IMR-90 (cell line): ENCODE data around the gene TMEM135. TPM values are rescaled to one million over a fixed set of nuclear protein-coding genes. Genes with fewer than 3 reads are reported as not detected.

Source experiments
- ATAC-seq: fragments of 200-7000 bp; cut with Tn5 transposase; 2 replicates; pipeline ENCODE4 v1.9.1; 2020; ENCODE audit warnings: low read depth, mild to moderate bottlenecking, moderate library complexity
- BruUV-seq: library from RNA; stranded (reverse); fragments of 400-500 nt; replicated peaks from 2 replicates; lab custom pipeline; 2021; lab: Mats Ljungman, UMichigan
- CTCF ChIA-PET: fragments of 300-600 bp; formaldehyde crosslinking; extraction: SDS; loops from one replicate; lab custom pipeline; 2021; ENCODE audit warnings: antibody characterized with exemption; lab: Yijun Ruan, JAX
- POLR2A ChIA-PET: fragments of 300-600 bp; sonication (Branson Sonifier 250); formaldehyde crosslinking; loops from one replicate; lab custom pipeline; 2022; ENCODE audit warnings: antibody characterized with exemption; ENCODE audit not compliant: unreplicated experiment; lab: Charles Lee
- DNase-seq: peaks from one replicate; pipeline ENCODE4 v3.0.0; 2013
- H2AFZ ChIP-seq: replicated peaks from 2 replicates; pipeline ENCODE3; 2013; ENCODE audit warnings: low read length, mild to moderate bottlenecking; ENCODE audit not compliant: poor library complexity
- H2AK5ac ChIP-seq: 2 replicates; pipeline ENCODE4 v1.6.1; 2013; ENCODE audit warnings: low read depth, low read length, inconsistent platforms
- H2AK9ac ChIP-seq: replicated peaks from 2 replicates; pipeline ENCODE3; 2013; ENCODE audit warnings: mild to moderate bottlenecking, low read depth, low read length, moderate library complexity; ENCODE audit not compliant: poor library complexity
- H2BK120ac ChIP-seq: 2 replicates; pipeline ENCODE4 v1.6.1; 2013; ENCODE audit warnings: low read depth, low read length, inconsistent platforms
- H2BK15ac ChIP-seq: 3 replicates; pipeline ENCODE4 v1.6.1; 2013; ENCODE audit warnings: low read depth, low read length, inconsistent platforms
- H2BK20ac ChIP-seq: 2 replicates; pipeline ENCODE4 v1.6.1; 2013; ENCODE audit warnings: low read depth, mild to moderate bottlenecking, inconsistent platforms, low read length, moderate library complexity
- H2BK5ac ChIP-seq: 2 replicates; pipeline ENCODE4 v1.6.1; 2013; ENCODE audit warnings: mild to moderate bottlenecking, low read depth, low read length, inconsistent platforms; ENCODE audit not compliant: poor library complexity, severe bottlenecking
- H3K14ac ChIP-seq: replicated peaks from 2 replicates; pipeline ENCODE4 v1.6.1; 2013; ENCODE audit warnings: low read depth, low read length, inconsistent platforms
- H3K18ac ChIP-seq: 2 replicates; pipeline ENCODE4 v1.6.1; 2013; ENCODE audit warnings: low read depth, low read length, control low read depth
- H3K23ac ChIP-seq: 2 replicates; pipeline ENCODE4 v1.6.1; 2013; ENCODE audit warnings: low read depth, low read length, inconsistent platforms
- H3K27ac ChIP-seq: 2 replicates; pipeline ENCODE4 v1.5.1; 2013; ENCODE audit warnings: mild to moderate bottlenecking, control low read depth, low read length; ENCODE audit not compliant: insufficient read depth
- H3K27me3 ChIP-seq: 2 replicates; pipeline ENCODE4 v1.6.1; 2013; ENCODE audit warnings: low read length; ENCODE audit not compliant: control insufficient read depth, insufficient read depth
- H3K36me3 ChIP-seq: 2 replicates; pipeline ENCODE4 v1.6.1; 2013; ENCODE audit warnings: low read length, mixed read lengths; ENCODE audit not compliant: control insufficient read depth, insufficient read depth
- H3K4ac ChIP-seq: 2 replicates; pipeline ENCODE4 v1.6.1; 2013; ENCODE audit warnings: low read depth, low read length, inconsistent platforms
- H3K4me1 ChIP-seq: 2 replicates; pipeline ENCODE4 v1.6.1; 2013; ENCODE audit warnings: low read length, mixed read lengths; ENCODE audit not compliant: control insufficient read depth, insufficient read depth
- H3K4me2 ChIP-seq: 2 replicates; pipeline ENCODE4 v1.6.1; 2013; ENCODE audit warnings: low read depth, mild to moderate bottlenecking, control low read depth, low read length, moderate library complexity
- H3K4me3 ChIP-seq: 2 replicates; pipeline ENCODE4 v1.5.1; 2013; ENCODE audit warnings: low read depth, mild to moderate bottlenecking, control low read depth, low read length, moderate library complexity; ENCODE audit not compliant: insufficient read depth
- H3K56ac ChIP-seq: 2 replicates; pipeline ENCODE4 v1.6.1; 2013; ENCODE audit warnings: low read length, inconsistent platforms; ENCODE audit not compliant: insufficient read depth; ENCODE audit errors: extremely low read depth
- H3K79me1 ChIP-seq, 2 experiments: 2 replicates each; pipeline ENCODE4 v1.6.1; 2013; ENCODE audit warnings: low read length in 2 of 2, inconsistent platforms in 1 of 2, low read depth in 1 of 2
- H3K9ac ChIP-seq: 2 replicates; pipeline ENCODE4 v1.6.1; 2013; ENCODE audit warnings: low read depth, low read length, control low read depth
- H3K9me1 ChIP-seq: 2 replicates; pipeline ENCODE4 v1.6.1; 2013; ENCODE audit warnings: low read length, inconsistent platforms; ENCODE audit not compliant: insufficient read depth
- H3K9me3 ChIP-seq: 2 replicates; pipeline ENCODE4 v1.6.1; 2013; ENCODE audit warnings: low read length; ENCODE audit not compliant: control insufficient read depth, insufficient read depth
- H4K20me1 ChIP-seq: 2 replicates; pipeline ENCODE4 v1.6.1; 2013; ENCODE audit warnings: low read length, inconsistent platforms; ENCODE audit not compliant: insufficient read depth
- H4K5ac ChIP-seq: 2 replicates; pipeline ENCODE4 v1.6.1; 2013; ENCODE audit warnings: mild to moderate bottlenecking, low read depth, low read length, control low read depth
- H4K8ac ChIP-seq, 2 experiments: 2 replicates each; pipeline ENCODE4 v1.6.1; 2013; ENCODE audit warnings: low read depth in 2 of 2, low read length in 2 of 2, control low read depth in 1 of 2, inconsistent platforms in 1 of 2
- H4K91ac ChIP-seq: 2 replicates; pipeline ENCODE4 v1.6.1; 2013; ENCODE audit warnings: low read depth, low read length, inconsistent platforms; ENCODE audit not compliant: insufficient read depth
- CEBPB ChIP-seq: IDR thresholded peaks from 2 replicates; pipeline ENCODE4 v1.6.1; 2012; ENCODE audit warnings: low read depth, low read length, improper control_type of control experiment
- FOS ChIP-seq: fragments of 150-350 bp; IDR thresholded peaks from 2 replicates; pipeline ENCODE4 v1.6.1; 2016; ENCODE audit warnings: low read depth, low read length
- MXI1 ChIP-seq: IDR thresholded peaks from 2 replicates; pipeline ENCODE4 v1.6.1; 2012; ENCODE audit warnings: low read depth, mild to moderate bottlenecking, low read length, moderate library complexity, borderline replicate concordance
- NFE2L2 ChIP-seq: fragments of 150-350 bp; IDR thresholded peaks from 2 replicates; pipeline ENCODE4 v1.6.1; 2016; ENCODE audit warnings: low read depth, mild to moderate bottlenecking, low read length
- RFX5 ChIP-seq: IDR thresholded peaks from 2 replicates; pipeline ENCODE4 v1.8.0; 2012; ENCODE audit warnings: low read depth, mild to moderate bottlenecking, low read length, moderate library complexity
- WGBS, 2 experiments: methylation state at CpG; one replicate each; pipeline versions ENCODE4 v1.1.5 to v1.1.7; 2013; ENCODE audit warnings: missing lambda C conversion rate in 2 of 2; ENCODE audit not compliant: insufficient read length in 1 of 2; ENCODE audit errors: extremely low coverage in 2 of 2; 5-methylcytosine and 5-hydroxymethylcytosine counted together
- dilution Hi-C: fragments of 300-500 bp; cut with HindIII; formaldehyde crosslinking; loops from one replicate; pipeline ENCODE4 v1.14.3; 2018; ENCODE audit warnings: low sequenced_read_pairs; ENCODE audit not compliant: unreplicated experiment
- in situ Hi-C: fragments of 300-500 bp; cut with MboI; formaldehyde crosslinking; loops from 3 replicates; pipeline ENCODE4 v1.14.3; 2019; ENCODE audit warnings: low sequenced_read_pairs, inconsistent platforms, mixed read lengths
- intact Hi-C: fragments of 100-400 bp; cut with micrococcal nuclease; formaldehyde crosslinking; loops from 2 replicates; pipeline ENCODE4 v1.10.0; 2022
- polyA plus RNA-seq, 3 experiments: library from polyadenylated mRNA; depleted of rRNA; stranded (reverse); fragments of >200 nt; gene quantifications; 2 replicates each; pipeline ENCODE4 v1.2.3, GENCODE V29; 2012; ENCODE audit warnings: low replicate concordance in 1 of 3
- total RNA-seq: library from RNA; depleted of rRNA; stranded (reverse); fragments of >200 nt; gene quantifications from 2 replicates; pipeline ENCODE4 v1.2.3, GENCODE V29; 2012

The TMEM135 gene
- total and polyA plus RNA-seq, 2 of the 4 experiments (the other 2 are of a cell fraction), result 3.9 to 5.9 TPM

DNA sequence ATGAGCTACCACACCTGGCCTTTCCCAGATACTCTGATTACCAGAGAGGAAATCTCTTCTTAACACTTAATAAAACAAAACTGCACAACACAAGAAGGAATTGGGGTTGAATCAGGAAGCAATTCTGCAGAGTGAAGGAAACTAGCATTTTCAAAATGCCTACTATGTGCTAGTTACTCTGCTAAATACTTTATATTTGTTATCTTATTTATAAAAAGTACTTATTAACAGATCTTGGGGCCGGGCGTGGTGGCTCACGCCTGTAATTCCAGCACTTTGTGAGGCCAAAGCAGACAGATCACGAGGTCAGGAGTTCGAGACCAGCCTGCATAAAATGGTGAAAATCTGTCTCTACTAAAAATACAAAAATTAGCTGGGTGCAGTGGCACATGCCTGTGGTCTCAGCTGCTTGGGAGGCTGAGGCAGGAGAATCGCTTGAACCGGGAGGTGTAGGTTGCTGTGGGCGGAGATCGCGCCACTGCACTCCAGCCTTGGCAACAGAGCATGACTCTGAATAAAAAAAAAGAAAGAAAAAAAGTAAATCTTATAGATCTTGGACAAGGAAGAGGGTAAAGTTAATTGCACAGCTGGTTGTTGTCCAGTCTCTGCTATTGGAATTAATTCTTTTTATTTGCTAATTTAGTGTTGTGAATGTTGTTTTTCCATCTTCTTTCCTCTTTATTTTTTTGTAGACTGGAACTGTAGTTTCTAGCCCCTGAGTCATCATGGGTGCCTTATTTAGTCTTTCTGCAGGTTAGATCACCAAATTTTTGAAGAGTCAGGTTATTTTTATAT is 22.1 kb downstream of the TMEM135 start:
- dilution Hi-C loops (no loop called here), in situ Hi-C loops (no loop called here), intact Hi-C loops (no loop called here)
- Histone ChIP-seq H2BK15ac (no peak overlapping the region), H2BK20ac (no peak overlapping the region), H4K5ac (no peak overlapping the region), H3K4me2 (no peak overlapping the region), H3K27me3 (no peaks in the 10 kb centered on the region), H3K18ac (no peak overlapping the region), H3K9ac (no peak overlapping the region), H3K27ac (no peak overlapping the region), H3K4ac (no peak overlapping the region), H2BK120ac (no peak overlapping the region), H3K4me3 (no peak overlapping the region), H4K20me1 (no peaks in the 10 kb centered on the region), H2BK5ac (no peak overlapping the region), H3K79me1 (peaks cover 0 to 14% of the 10 kb centered on the region in 2 experiments; a peak in 2 of 4 replicates), H3K9me1 (no peaks in the 10 kb centered on the region; the same call in 1 of the 2 replicates), H2AK9ac (no peak overlapping the region), H3K23ac (no peak overlapping the region), H2AK5ac (no peak overlapping the region), H2AFZ (no peak overlapping the region), H3K56ac (no peak overlapping the region), H4K8ac (no peak overlapping the region), H3K4me1 (no peaks in the 10 kb centered on the region), H4K91ac (no peak overlapping the region), H3K14ac (no peak overlapping the region), H3K36me3 (no peaks in the 10 kb centered on the region), H3K9me3 (no peaks in the 10 kb centered on the region)
- ChIA-PET CTCF (interaction anchor here (0.9 kb wide), 1 partner anchor 23 kb away, joined by 5 read pairs; no protein-coding TSS in a partner anchor), POLR2A (no interaction called here)
- DNase-seq, result peak; percentile 12
- ATAC-seq, result no peak
- 94% methylated on average over 3 of the region's 10 CpGs; no CpG with 5 or more reads in 1 of the 2 experiments for WGBS, 2 experiments
- TF ChIP-seq FOS (no peak), CEBPB (no peak), NFE2L2 (no peak), RFX5 (no peak), MXI1 (no peak)
- BruUV-seq, result no TSS peak
